Stimulated activated CD4-positive, alpha-beta T cell treated with anti-CD3 and anti-CD28 coated beads, Interleukin-1b, Interleukin-23, amount 100 ng/mL, for 24 hours (primary cell): Measurements from ENCODE around the gene TTC39A.

Experiments
- DNase-seq, 4 experiments: peaks; one replicate each; pipeline ENCODE4 v3.0.0-alpha.2; 2020; ENCODE audit warnings: low read depth in 4 of 4, low spot score in 1 of 4

Gene TTC39A

GRCh38 chr1:51316113-51316845, 14.1 kb downstream of the TTC39A start:
- no peak for DNase-seq

- no peak for DNase-seq
Measured at GRCh38 chr1:51314974-51315373, 15.4 kb downstream of the TTC39A start.

GRCh38 chr1:51313961-51314777, 16.2 kb downstream of the TTC39A start:
- DNase-seq, result no peak

- no peak for DNase-seq
Measured at GRCh38 chr1:51313268-51313852, 17.0 kb downstream of the TTC39A start.

- DNase-seq, result no peak
Measured at GRCh38 chr1:51312718-51313117, 17.6 kb downstream of the TTC39A start.

GRCh38 chr1:51311826-51312225, 18.5 kb downstream of the TTC39A start:
- no peak for DNase-seq

- DNase-seq, result no peak
Measured at GRCh38 chr1:51310871-51311613, 19.3 kb downstream of the TTC39A start.

- DNase-seq, result no peak
Measured at GRCh38 chr1:51309291-51309690, 21.1 kb downstream of the TTC39A start.

GRCh38 chr1:51308636-51309035, 21.7 kb downstream of the TTC39A start:
- no peak for DNase-seq

- DNase-seq, result no peak
Measured at GRCh38 chr1:51306950-51307349, 23.4 kb downstream of the TTC39A start.

- no peak for DNase-seq
Measured at GRCh38 chr1:51305371-51305823, 25.0 kb downstream of the TTC39A start.

- no peak for DNase-seq
Measured at GRCh38 chr1:51304360-51304759, 26.0 kb downstream of the TTC39A start.

GRCh38 chr1:51303751-51304251, 26.6 kb downstream of the TTC39A start:
- peak in 1 of 4 experiments; percentile 15 for DNase-seq

GRCh38 chr1:51303315-51303714, 27.0 kb downstream of the TTC39A start:
- DNase-seq, result no peak

- no peak for DNase-seq
Measured at GRCh38 chr1:51302746-51303145, 27.6 kb downstream of the TTC39A start.

GRCh38 chr1:51302270-51302669, 28.1 kb downstream of the TTC39A start:
- no peak for DNase-seq

GRCh38 chr1:51301844-51302162, 28.6 kb downstream of the TTC39A start:
- DNase-seq, result no peak

GRCh38 chr1:51301152-51301843, 29.1 kb downstream of the TTC39A start:
- DNase-seq, result no peak

GRCh38 chr1:51299981-51300670, 30.2 kb downstream of the TTC39A start:
- no peak for DNase-seq
